GM23338 (cell line): ENCODE measurements around the gene FECH. TPM values are rescaled to one million over a fixed set of nuclear protein-coding genes. Genes with fewer than 3 reads are reported as not detected.

Experiments used
- polyA plus RNA-seq: library from polyadenylated mRNA; unstranded; fragments of >200 nt; fragmentation: Nextera tagmentation; extraction: Ambion mirVana; gene quantifications from 2 replicates; pipeline ENCODE4 v1.2.1, GENCODE V29; 2016
- total RNA-seq: library from RNA; depleted of rRNA; stranded (reverse); fragments of >200 nt; shearing (Covaris generic); gene quantifications from 2 replicates; pipeline ENCODE4 v1.2.3, GENCODE V29; 2014; rRNA removed

Gene FECH
- total and polyA plus RNA-seq, 2 experiments from 2014 or later, result 5.8 to 35.5 TPM

Other genes with a start within 250 kb of the FECH start
- gene ST8SIA3, start 234.1 kb downstream of the FECH start, total RNA-seq, result 2.2 and 2.9 TPM in 2 replicates
- 1.2 and 1.3 TPM in 2 replicates for gene ST8SIA3, start 234.1 kb downstream of the FECH start, polyA plus RNA-seq
- 1.7 and 2.2 TPM in 2 replicates for gene ONECUT2, start 151.3 kb downstream of the FECH start, total RNA-seq
- gene ONECUT2, start 151.3 kb downstream of the FECH start, polyA plus RNA-seq, result 0.68 and 0.82 TPM in 2 replicates
- 225 and 233 TPM in 2 replicates for gene NARS1, start 35.1 kb upstream of the FECH start, total RNA-seq
- 273 and 280 TPM in 2 replicates for gene NARS1, start 35.1 kb upstream of the FECH start, polyA plus RNA-seq
- 3.0 and 3.9 TPM in 2 replicates for gene ATP8B1, start 216.6 kb upstream of the FECH start, total RNA-seq
- gene ATP8B1, start 216.6 kb upstream of the FECH start, polyA plus RNA-seq, result 1.0 and 1.7 TPM in 2 replicates